HG02870 (cell line): ENCODE data around the gene PDX1.

Source experiments
- ATAC-seq: cut with Tn5 transposase; IDR thresholded peaks from one replicate; pipeline ENCODE4 v1.9.1; 2021; ENCODE audit warnings: mild to moderate bottlenecking, moderate library complexity; ENCODE audit not compliant: unreplicated experiment

PDX1 gene

GRCh38 chr13:27921961-27922882 is 2.4 kb downstream of the PDX1 start:
- no peak for ATAC-seq

GRCh38 chr13:27922883-27923612 is 3.2 kb downstream of the PDX1 start:
- no peak for ATAC-seq

GRCh38 chr13:27923794-27924528 is 4.2 kb downstream of the PDX1 start:
- ATAC-seq: no peak

GRCh38 chr13:27924529-27925141 is 4.8 kb downstream of the PDX1 start:
- no peak for ATAC-seq

- no peak for ATAC-seq
These were observed 5.6 kb downstream of the PDX1 start for GRCh38 chr13:27925220-27925991.

- ATAC-seq: no peak
These were observed 7.0 kb downstream of the PDX1 start for GRCh38 chr13:27926644-27927434.

- no peak for ATAC-seq
These were observed 7.9 kb downstream of the PDX1 start for GRCh38 chr13:27927444-27928352.

- ATAC-seq: no peak
These were observed 8.6 kb downstream of the PDX1 start for GRCh38 chr13:27928353-27928804.

- ATAC-seq: no peak
These were observed 9.3 kb downstream of the PDX1 start for GRCh38 chr13:27928805-27929753.

GRCh38 chr13:27929868-27930267 is 10.1 kb downstream of the PDX1 start:
- ATAC-seq: no peak

- no peak for ATAC-seq
These were observed 13.3 kb downstream of the PDX1 start for GRCh38 chr13:27933118-27933517.

GRCh38 chr13:27933580-27934328 is 14.0 kb downstream of the PDX1 start:
- no peak for ATAC-seq

- ATAC-seq: no peak
These were observed 23.2 kb downstream of the PDX1 start for GRCh38 chr13:27942972-27943371.

GRCh38 chr13:27952876-27953675 is 33.3 kb downstream of the PDX1 start:
- no peak for ATAC-seq

- ATAC-seq: no peak
These were observed 34.0 kb downstream of the PDX1 start for GRCh38 chr13:27953676-27954405.
